Hematopoietic multipotent progenitor cell (in vitro differentiated cells): ENCODE measurements around the gene FBN2. TPM values are rescaled to one million over a fixed set of nuclear protein-coding genes. Genes with fewer than 3 reads are reported as not detected.
A peak's percentile ranks its signal among the peaks of the same experiment; 100 is the strongest.
"Not testable (repeated sequence)": the region's sequence is repeated elsewhere in the genome, so short reads cannot be mapped to it uniquely, and the experiment has no call there.

Source experiments
- DNase-seq, 3 donors: peaks; one replicate each; pipeline ENCODE4 v3.0.0-alpha.2; 2011 to 2015; ENCODE audit warnings: low read depth in 2 of 3, low spot score in 2 of 3
- total RNA-seq: library from RNA; depleted of rRNA; stranded (reverse); fragments of >200 nt; gene quantifications from one replicate; pipeline ENCODE4 v1.2.3, GENCODE V29; 2012

Gene FBN2
- total RNA-seq, 1 donor: 0.27 TPM

DNA sequence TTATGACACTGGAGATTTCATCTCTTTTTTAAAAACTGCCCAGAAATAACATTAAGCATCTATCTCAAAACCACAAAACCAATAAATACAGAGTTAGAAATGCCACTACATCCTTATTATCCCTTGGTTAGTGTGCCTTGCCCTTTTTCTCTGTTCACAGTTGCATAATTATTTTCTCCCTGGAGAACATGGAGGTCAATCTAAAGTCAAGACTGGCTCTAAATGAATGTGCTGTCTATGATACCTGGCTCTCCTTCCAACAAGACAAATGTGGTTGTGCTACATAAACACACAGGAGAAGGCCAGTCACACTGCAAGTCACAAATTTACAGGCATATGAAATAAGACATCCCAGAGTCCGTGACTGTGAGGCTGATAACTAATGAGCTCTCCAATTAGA lies 2.8 kb downstream of the FBN2 start:
- no peak for DNase-seq

DNA sequence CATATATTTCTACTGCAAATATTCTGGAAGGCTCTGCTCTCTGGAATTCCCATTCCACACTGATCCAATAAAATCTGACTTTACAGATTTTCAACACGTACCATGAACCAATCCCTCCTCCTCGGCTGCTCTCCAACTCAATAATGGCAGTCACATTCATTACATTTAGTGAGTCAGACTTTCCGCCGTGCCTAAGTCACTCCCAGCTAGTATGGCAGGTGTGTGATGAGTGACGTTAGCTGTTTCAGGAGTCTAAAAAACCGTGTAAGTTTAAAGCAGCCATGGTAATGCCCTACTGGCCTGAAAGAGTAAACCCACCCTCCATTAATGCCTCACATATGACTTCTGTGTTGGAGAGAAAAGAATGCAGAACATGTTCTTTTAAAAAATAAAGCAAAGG lies 3.3 kb downstream of the FBN2 start:
- no peak for DNase-seq

DNA sequence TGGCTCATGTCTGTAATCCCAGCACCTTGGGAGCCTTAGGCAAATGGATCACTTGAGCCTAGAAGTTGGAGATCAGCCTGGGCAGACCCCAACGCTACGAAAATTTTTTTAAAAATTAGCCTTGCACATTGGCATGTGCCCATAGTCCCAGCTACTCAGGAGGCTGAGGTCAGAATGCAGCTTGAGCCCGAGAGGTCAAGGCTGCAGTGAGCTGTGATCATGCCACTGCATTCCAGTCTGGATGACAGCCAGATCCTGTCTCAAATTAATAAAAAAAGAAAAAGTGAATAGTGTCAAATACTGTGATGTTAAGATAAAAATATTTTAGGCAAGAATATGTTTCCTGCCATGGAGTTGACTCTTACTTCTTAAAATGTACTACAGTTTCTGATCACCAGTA lies 5.3 kb downstream of the FBN2 start:
- no peak for DNase-seq

DNA sequence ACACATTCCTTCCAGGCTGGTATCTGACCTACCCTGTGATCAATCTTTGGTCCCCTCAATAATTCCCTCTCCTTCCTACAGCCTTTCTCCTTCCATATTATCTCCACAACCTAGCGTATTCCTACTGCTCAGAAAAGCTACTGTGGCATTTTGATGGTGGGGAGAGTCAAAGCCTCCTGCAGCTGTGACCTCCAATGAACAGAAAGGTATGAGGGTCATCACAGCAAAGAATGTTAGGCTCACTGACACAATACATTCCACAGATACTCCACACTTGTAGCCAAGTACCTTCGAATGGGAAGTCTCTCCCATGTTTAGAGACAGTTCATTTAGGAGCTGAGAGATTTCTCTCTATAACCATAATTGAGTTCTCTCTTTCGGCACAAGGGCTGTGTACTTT lies 5.9 kb downstream of the FBN2 start:
- DNase-seq: no peak

GRCh38 chr5:128528637-128529255 lies 9.3 kb downstream of the FBN2 start:
- no peak for DNase-seq

DNA sequence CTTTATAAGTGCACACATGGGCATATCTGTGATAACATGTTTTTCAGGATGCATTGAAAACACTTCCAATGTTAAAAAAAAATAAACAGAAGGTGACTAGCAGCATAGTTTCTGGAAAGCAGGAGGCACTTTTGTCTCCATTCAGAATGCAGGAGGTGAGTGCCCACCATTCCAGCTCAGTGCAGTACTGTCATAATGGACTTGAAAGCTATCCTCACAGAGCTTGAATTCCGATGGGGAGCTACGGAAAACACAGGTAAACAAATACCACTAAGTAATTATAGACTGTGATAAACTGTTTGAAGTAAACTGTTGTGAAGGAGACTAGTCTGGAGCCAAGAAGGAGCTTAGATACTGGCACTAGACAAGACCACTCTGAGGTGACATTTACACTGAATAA lies 9.9 kb downstream of the FBN2 start:
- DNase-seq: no peak

GRCh38 chr5:128527077-128527476 lies 11.0 kb downstream of the FBN2 start:
- no peak for DNase-seq

- peak in 1 of 3 donors; percentile 38 for DNase-seq
Observed at GRCh38 chr5:128522336-128522735, 15.7 kb downstream of the FBN2 start.

DNA sequence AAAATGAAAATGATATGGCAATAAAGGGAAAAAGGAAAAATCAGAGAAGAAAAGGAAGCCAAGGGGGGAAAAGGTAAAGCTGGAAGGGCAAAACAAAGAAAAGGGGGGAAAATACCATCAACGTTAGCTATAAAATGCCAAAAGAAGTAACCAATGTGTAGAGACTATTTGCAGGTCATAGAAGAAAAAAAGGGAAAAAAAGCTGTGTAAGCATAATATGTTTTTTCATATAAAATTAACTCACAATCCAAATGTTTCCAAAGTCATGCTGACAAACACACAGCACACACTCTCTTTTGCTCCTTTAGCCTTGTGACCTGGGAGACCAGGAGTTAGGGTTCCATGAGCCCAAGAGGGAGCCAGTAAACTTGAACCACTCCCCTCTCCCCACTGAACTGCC lies 18.2 kb downstream of the FBN2 start:
- DNase-seq: no peak

DNA sequence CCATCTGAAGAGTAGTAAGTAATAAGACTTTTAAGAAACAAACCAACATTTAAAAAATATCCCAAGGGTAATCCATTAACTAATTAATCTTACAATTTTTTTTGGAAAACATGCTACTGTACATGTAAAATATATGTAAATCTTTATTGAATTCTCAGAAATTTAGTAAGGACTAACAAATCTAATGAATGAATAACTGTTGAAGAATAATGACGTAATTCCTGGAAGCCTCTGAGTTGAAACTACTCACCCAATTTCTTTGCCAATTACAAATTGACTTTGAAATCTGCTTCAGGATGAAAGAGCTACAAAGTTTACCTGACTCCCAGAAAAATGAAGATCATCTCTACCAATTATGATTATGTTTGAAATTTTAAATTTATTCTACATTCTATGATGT lies 21.1 kb downstream of the FBN2 start:
- DNase-seq: no peak

DNA sequence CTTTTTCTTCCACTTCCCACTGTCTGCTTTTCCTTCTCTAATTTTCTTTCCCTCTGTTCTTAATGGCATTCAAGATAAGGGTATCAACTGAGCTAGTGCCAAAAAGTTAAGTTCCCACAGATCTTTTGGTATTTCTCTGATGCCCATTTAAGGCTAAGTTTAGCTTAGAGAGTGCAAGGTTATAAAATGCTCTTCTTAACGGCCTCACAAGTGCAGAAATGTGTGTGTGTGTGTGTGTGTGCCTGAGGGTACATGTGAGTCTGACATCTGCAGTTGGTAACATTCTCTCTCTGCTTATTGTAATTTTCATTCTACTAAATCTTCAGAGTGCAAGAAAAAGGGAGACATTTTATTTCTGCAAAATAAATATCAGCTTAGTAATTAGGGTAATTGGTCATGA lies 24.2 kb downstream of the FBN2 start:
- no peak for DNase-seq

GRCh38 chr5:128512894-128513293 lies 25.2 kb downstream of the FBN2 start:
- DNase-seq: no peak

DNA sequence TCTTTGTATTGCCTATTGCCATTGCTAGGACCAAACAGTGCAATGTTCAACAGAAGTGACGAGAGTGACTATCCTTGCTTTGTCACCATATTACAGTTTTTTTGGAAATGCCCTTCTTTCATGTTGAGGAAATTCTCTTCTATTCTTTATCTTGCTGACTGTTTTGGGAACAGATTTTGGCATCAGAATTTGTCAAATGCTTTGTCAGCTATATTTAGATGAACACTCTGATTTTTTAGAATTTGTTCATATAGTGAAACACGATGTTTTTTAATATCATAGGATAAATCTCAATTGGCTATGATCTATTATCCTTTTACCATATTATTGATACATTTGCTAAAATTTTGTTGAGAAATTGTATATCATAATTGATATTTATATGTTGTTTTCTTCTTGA lies 31.4 kb downstream of the FBN2 start:
- DNase-seq: no peak

DNA sequence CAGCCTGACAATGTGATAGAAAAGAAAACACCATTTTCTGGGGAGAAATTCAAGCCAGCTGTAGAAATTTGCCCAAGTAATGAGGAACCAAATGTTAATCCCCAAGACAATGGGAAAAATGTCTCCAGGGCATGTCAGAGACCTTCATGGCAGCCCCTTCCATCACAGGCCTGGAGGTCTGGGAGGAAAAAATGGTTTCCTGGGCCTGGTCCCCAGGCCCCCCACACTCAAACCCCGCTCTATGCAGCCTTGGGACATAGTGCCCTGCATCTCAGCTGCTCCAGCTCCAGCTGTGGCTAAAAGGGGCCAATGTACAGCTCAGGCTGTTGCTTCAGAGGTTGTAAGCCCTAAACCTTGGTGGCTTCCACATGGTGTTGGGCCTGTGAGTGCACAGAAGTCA lies 34.3 kb downstream of the FBN2 start:
- not testable (repeated sequence) for DNase-seq

- DNase-seq: peak in 2 of 3 donors; percentile 15 to 58
Observed at GRCh38 chr5:128498844-128499455, 39.1 kb downstream of the FBN2 start.

- DNase-seq: no peak
Observed at GRCh38 chr5:128494516-128494915, 43.5 kb downstream of the FBN2 start.

- DNase-seq: no peak
Observed at GRCh38 chr5:128493657-128494329, 44.3 kb downstream of the FBN2 start.

- DNase-seq: no peak
Observed at GRCh38 chr5:128491291-128491690, 46.8 kb downstream of the FBN2 start.

DNA sequence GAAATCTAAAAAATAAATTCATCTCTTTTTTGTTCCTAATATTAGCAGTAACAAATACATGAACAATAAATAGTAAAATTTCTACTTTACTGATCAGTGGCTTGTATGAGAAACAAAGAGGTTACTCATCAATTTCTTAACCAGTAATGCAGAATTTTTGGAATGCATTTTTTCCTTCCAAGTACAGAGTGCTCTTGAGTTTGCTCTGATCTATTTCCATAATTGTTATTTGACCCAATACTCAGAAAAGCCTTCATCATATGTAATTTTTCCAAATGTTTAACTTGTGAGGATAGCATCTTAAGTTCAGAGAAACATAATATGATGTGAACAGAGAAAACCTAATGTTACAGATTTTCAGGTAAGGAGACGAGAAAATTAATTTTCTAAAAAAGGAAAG lies 47.3 kb downstream of the FBN2 start:
- no peak for DNase-seq

DNA sequence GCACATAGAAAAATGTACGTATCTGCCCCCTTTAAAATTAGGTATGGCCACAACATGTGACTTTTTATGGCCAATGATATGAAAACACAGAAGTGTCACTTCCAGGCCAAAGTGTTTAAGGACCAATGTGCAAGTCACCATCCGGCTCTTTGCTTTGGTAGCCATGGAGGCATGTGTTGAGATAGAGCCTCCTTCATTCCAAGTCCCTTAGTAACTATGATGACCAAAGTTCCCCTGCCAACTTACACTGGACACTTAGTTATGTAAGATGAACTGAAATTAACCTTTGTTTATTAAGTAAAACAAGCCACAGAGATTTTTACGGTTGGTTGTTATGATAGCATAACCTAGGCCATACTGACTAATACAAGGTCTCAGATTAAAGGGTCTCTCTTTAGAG lies 51.0 kb downstream of the FBN2 start:
- no peak for DNase-seq

DNA sequence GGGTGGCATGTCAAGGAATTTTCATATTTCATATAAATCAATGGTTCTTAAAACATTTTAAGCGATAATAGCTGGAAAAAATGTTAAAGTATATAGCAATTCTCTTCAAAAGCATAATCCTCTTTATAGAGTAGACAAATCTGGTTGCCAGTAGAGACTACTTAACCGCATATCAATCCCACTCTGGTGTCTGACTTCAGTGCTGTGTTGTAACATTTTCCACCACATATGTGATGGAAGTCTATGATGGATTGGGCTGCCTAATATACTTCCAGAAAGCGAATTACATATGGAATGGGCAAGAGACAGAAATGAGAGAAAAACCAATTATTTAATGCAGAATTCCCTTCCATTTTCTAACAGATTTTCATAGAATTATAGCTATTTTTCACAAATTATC lies 54.3 kb downstream of the FBN2 start:
- DNase-seq: no peak

DNA sequence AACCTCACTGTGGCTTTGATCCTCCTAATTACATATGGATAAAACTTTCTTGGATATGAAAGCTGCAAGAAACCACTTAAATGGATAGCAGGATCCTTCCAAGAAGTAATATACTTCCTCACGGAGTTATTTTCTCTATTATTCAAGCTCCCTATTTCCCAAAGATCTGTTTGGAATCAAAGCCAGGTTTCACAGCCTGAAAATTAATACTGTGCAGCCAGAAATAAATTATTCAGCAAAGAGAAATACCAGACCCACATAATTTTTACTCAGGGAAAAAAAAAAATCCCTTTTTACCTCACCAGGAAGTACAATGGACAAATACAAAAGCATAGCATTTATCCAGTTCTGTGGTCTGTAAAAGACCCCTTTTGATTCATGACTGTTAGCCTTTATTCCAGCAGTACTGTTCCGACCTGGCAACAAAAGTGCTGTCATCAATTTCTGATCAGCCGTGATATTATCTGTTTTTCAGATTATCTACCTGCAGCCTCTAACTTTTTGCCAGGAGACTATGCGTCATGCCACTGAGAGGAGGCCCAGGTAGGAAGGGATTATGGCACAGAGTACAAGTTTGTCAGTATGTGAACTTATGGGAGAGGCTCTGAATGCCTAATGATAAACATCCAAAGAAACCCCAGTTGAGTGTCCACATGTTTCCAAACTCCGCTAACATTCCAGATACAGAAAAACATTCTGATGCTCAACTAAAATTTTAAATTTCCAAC lies 57.0 kb downstream of the FBN2 start:
- no peak for DNase-seq
